Kidney capillary endothelial cell (primary cell): ENCODE measurements around the gene SLC35G6.

Experiments
- DNase-seq: peaks from one replicate; pipeline ENCODE4 v3.0.0-alpha.2; 2018; ENCODE audit warnings: low spot score

Gene SLC35G6

GRCh38 chr17:7508145-7508544 is 26.9 kb downstream of the SLC35G6 start:
- no peak for DNase-seq

DNA sequence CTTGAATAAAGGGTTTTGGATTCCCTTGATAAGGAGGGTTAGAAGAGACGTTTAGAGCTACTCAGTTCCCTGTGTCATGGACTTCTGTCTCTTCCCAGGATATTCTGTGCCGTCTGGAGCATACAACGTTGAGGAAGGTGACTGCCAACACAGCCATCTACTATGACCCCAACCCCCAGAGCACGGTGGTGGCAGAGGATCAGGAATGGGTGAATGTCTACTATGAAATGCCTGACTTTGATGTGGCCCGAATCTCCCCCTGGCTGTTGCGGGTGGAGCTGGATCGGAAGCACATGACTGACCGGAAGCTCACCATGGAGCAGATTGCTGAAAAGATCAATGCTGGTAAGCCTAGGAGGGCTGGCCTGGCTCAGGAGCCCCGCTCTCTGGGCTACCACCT is 27.6 kb downstream of the SLC35G6 start:
- DNase-seq: no peak

DNA sequence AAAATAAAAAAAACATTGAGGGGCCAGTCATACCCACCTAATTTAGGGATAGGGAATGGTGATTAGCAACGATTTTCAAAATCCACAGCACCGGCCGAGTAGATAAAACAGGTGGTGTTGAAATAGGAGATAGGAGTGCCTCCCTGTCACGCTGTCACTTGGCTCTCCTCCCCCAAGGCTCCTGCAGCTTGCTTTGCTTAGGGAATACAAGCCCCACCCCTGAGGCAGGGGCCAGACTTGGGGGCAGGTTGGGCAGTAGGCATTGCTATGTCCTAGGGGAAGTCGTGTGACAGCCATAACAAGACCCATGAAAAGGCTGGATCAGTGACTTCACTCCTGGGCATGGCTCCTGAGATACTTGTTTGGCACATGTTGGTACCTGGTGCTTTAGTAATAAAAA is 28.7 kb downstream of the SLC35G6 start:
- DNase-seq: no peak

DNA sequence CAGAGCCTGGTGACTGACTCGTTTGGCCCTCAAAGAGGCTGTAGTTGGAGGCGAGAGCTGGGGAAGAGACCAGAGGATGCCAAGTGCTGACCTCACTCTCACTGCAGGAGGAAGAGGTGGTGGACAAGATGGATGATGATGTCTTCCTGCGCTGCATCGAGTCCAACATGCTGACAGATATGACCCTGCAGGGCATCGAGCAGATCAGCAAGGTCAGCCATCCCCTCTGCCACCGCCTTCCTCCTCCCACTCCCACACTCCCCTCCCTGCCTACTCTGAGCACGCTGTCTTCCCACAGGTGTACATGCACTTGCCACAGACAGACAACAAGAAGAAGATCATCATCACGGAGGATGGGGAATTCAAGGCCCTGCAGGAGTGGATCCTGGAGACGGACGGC is 29.9 kb downstream of the SLC35G6 start:
- no peak for DNase-seq

GRCh38 chr17:7512105-7512504 is 30.9 kb downstream of the SLC35G6 start:
- DNase-seq: no peak

DNA sequence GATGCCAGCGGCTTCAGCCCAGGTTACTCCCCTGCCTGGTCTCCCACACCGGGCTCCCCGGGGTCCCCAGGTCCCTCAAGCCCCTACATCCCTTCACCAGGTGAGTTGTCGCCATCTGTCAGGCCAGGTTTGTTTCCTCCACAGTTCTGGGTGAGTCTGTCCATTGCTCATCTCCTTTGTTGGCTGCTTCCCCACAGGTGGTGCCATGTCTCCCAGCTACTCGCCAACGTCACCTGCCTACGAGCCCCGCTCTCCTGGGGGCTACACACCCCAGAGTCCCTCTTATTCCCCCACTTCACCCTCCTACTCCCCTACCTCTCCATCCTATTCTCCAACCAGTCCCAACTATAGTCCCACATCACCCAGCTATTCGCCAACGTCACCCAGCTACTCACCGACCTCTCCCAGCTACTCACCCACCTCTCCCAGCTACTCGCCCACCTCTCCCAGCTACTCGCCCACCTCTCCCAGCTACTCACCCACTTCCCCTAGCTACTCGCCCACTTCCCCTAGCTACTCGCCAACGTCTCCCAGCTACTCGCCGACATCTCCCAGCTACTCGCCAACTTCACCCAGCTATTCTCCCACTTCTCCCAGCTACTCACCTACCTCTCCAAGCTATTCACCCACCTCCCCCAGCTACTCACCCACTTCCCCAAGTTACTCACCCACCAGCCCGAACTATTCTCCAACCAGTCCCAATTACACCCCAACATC is 31.7 kb downstream of the SLC35G6 start:
- DNase-seq: no peak

DNA sequence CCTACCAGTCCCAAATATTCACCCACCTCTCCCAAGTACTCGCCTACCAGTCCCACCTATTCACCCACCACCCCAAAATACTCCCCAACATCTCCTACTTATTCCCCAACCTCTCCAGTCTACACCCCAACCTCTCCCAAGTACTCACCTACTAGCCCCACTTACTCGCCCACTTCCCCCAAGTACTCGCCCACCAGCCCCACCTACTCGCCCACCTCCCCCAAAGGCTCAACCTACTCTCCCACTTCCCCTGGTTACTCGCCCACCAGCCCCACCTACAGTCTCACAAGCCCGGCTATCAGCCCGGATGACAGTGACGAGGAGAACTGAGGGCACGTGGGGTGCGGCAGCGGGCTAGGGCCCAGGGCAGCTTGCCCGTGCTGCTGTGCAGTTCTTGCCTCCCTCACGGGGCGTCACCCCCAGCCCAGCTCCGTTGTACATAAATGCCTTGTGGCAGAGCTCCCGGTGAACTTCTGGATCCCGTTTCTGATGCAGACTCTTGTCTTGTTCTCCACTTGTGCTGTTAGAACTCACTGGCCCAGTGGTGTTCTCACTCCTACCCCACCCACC is 32.7 kb downstream of the SLC35G6 start:
- no peak for DNase-seq

GRCh38 chr17:7515911-7516610 is 34.8 kb downstream of the SLC35G6 start:
- no peak for DNase-seq

GRCh38 chr17:7523033-7523432 is 41.8 kb downstream of the SLC35G6 start:
- DNase-seq: peak; percentile 17

GRCh38 chr17:7528842-7529241 is 47.6 kb downstream of the SLC35G6 start:
- no peak for DNase-seq

DNA sequence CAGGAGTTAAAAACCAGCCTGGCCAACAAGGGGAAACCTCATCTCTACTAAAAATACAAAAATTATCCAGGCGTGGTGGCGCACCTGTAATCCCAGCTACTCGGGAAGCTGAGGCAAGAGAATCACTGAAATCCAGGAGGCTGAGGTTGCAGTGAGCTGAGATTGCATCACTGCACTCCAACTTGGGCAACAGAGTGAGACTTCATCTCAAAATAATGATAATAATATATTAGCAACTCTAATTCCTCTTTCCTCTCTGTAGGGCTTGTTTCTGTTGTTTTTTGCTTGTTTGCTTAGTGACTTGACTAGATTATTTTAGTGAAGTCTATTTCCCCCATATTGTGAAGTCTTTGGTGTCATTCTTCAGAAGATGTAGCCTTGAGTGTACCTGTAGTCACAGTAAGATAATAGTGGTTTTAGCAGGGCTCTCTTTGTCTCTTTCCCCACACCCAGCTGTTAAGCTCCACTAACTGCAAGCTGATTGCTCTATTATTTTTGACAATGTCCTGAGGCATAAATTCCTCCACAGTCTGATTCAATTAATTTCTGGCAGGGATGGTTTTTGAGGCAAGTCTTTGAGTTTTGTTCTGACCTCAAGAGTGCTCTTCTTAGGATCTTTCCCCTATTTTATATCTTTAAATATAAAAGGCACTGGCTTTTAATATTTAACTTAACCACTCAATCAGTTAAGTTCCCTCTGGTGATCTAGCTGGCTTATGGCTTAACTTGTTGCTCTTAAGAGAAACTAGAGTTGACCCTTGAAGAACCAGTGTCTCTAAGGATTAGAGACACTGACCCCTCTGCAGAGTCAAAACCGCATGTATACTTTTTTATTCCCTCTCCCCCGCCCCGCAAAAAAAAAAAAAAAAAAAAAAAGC is 49.0 kb downstream of the SLC35G6 start:
- DNase-seq: no peak
